Activated CD8-positive, alpha-beta T cell treated with anti-CD3 and anti-CD28 coated beads for 36 hours (primary cell): ENCODE results near the gene UQCC2. TPM values are rescaled to one million over a fixed set of nuclear protein-coding genes. Genes with fewer than 3 reads are reported as not detected.

Experiments
- ATAC-seq: fragments of 200-7000 bp; cut with Tn5 transposase; one replicate; pipeline ENCODE4 v1.10.0; 2021; ENCODE audit warnings: mild to moderate bottlenecking, moderate library complexity
- CTCF ChIA-PET: fragments of 350-600 bp; sonication (Branson Sonifier 250); formaldehyde crosslinking; loops from one replicate; lab custom pipeline; 2021; ENCODE audit warnings: antibody characterized with exemption; lab: Charles Lee
- POLR2A ChIA-PET: fragments of 350-600 bp; sonication (Branson Sonifier 250); formaldehyde crosslinking; loops from one replicate; lab custom pipeline; 2021; ENCODE audit warnings: antibody characterized with exemption; lab: Charles Lee
- DNase-seq: peaks from one replicate; pipeline ENCODE4 v3.0.0-alpha.2; 2020
- H3K27ac Mint-ChIP-seq: one replicate; pipeline ENCODE4 v1.8.0; 2021; ENCODE audit warnings: mild to moderate bottlenecking, mixed read lengths
- H3K27me3 Mint-ChIP-seq: one replicate; pipeline ENCODE4 v1.8.0; 2021; ENCODE audit warnings: mixed read lengths
- H3K36me3 Mint-ChIP-seq: one replicate; pipeline ENCODE4 v1.8.0; 2021; ENCODE audit warnings: low read depth, mixed read lengths
- H3K4me1 Mint-ChIP-seq: one replicate; pipeline ENCODE4 v1.8.0; 2021; ENCODE audit warnings: low read depth, mixed read lengths
- H3K4me3 Mint-ChIP-seq: one replicate; pipeline ENCODE4 v1.8.0; 2021; ENCODE audit warnings: mild to moderate bottlenecking, moderate library complexity, mixed read lengths
- H3K9me3 Mint-ChIP-seq: one replicate; pipeline ENCODE4 v1.8.0; 2021; ENCODE audit warnings: mixed read lengths
- intact Hi-C: fragments of 100-400 bp; cut with micrococcal nuclease; formaldehyde crosslinking; loops from one replicate; pipeline ENCODE4 v1.10.0; 2022
- total RNA-seq, 2 experiments: library from RNA; stranded (reverse); gene quantifications; one replicate each; pipeline ENCODE4 v1.2.3, GENCODE V29; 2021
- TF ChIP-seq, protein P1 (sequence below): fragments of 200-600 bp; IDR thresholded peaks from one replicate; pipeline ENCODE4 v1.8.0; 2022; ENCODE audit warnings: antibody characterized with exemption, mild to moderate bottlenecking

UQCC2 gene
- total RNA-seq, 2 experiments from 2014 or later = 127 to 128 TPM

DNA sequence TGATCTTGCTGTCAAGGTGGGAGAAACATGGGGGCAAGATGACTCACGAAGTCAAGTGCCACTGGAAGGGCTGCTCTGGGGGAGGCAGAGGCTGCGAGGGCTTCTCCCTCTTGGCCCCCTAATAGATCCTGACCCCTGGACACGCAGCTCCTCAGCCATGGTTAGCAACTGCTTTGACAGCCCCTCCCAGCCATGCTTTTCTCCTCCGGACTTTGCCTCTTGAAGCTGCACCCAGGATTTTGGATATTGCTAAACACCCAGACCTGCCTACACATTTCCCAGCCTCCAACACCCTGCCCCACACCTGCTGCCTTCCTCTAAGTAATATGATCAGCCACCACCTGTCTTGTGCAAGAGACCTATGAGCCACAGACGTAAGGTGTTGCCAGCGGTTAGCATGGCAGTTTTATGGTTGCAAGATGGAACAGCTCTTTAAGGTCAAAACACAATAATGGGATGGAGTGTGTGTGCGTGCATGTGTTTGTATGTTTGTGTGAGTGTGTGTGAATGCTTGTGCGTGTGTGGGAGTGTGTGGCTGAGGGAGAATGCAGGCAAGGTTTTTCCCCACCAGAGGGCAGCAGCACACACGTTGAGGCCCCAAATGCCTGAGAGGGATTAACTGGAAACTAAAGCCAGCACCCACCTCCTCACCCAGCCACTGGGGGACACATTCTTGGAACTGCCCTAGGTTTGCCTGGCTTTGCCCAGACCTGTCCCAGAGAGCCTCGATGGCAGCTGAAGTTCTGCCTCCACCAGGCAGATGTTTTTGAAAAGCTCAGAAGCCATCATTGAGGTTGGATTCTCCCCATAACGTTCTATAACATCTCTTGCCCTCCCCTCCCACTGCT is 32.7 kb upstream of the UQCC2 start:
- intact Hi-C loops = no loop called here
- Mint-ChIP-seq H3K4me1 (peaks cover 2% of the 10 kb centered on the region), H3K27me3 (peaks cover 5% of the 10 kb centered on the region), H3K4me3 (no peak overlapping the region), H3K27ac (no peak overlapping the region), H3K9me3 (no peaks in the 10 kb centered on the region), H3K36me3 (no peaks in the 10 kb centered on the region)
- ChIA-PET POLR2A (interaction anchor here (1.2 kb wide), 1 partner anchor 33 kb away, joined by 3 read pairs; the partner anchor contains the start of gene UQCC2), CTCF (interaction anchor here (0.6 to 9.9 kb wide), 34 partner anchors 9 to 411 kb away, joined by 3 to 87 read pairs (median 4); partner anchors contain the start of gene UQCC2)
- ATAC-seq (peak; percentile 87), DNase-seq (peak; percentile 87)
- TF ChIP-seq, protein P1, sequence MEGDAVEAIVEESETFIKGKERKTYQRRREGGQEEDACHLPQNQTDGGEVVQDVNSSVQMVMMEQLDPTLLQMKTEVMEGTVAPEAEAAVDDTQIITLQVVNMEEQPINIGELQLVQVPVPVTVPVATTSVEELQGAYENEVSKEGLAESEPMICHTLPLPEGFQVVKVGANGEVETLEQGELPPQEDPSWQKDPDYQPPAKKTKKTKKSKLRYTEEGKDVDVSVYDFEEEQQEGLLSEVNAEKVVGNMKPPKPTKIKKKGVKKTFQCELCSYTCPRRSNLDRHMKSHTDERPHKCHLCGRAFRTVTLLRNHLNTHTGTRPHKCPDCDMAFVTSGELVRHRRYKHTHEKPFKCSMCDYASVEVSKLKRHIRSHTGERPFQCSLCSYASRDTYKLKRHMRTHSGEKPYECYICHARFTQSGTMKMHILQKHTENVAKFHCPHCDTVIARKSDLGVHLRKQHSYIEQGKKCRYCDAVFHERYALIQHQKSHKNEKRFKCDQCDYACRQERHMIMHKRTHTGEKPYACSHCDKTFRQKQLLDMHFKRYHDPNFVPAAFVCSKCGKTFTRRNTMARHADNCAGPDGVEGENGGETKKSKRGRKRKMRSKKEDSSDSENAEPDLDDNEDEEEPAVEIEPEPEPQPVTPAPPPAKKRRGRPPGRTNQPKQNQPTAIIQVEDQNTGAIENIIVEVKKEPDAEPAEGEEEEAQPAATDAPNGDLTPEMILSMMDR = peak; percentile 84

DNA sequence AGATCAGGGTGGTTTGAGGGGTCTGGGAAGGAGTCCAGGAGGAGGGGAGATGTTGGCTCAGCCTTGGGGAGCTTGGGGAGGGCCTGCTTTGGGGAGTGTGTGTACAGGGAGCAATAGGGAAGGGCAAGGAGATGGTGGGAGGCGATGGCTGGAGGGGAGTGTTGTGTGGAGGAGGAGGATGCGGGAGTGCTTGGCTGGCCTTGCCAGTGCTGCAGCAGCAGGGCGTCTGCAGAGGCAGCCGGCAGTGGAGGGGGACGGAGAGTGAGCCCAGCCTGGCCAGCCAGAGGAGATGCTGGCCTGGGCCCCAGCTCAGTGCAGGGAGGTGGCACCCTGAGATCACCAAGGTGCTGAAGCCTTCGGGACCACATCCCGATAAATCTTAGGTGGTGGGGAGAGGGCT is 31.3 kb upstream of the UQCC2 start:
- Mint-ChIP-seq H3K4me1 (peaks cover 2% of the 10 kb centered on the region), H3K36me3 (no peaks in the 10 kb centered on the region), H3K27me3 (peaks cover 5% of the 10 kb centered on the region), H3K27ac (no peak overlapping the region), H3K4me3 (no peak overlapping the region), H3K9me3 (no peaks in the 10 kb centered on the region)
- intact Hi-C loops = no loop called here
- DNase-seq (no peak), ATAC-seq (no peak)
- CTCF ChIA-PET = interaction anchor here (1.2 to 9.9 kb wide), 10 partner anchors 8 to 413 kb away, joined by 4 to 87 read pairs (median 8); partner anchors contain the start of gene UQCC2
- TF ChIP-seq, protein P1 = no peak
- POLR2A ChIA-PET = interaction anchor here (1.2 to 1.3 kb wide), 2 partner anchors 30 to 32 kb away, joined by 3 read pairs; partner anchors contain the start of gene UQCC2

DNA sequence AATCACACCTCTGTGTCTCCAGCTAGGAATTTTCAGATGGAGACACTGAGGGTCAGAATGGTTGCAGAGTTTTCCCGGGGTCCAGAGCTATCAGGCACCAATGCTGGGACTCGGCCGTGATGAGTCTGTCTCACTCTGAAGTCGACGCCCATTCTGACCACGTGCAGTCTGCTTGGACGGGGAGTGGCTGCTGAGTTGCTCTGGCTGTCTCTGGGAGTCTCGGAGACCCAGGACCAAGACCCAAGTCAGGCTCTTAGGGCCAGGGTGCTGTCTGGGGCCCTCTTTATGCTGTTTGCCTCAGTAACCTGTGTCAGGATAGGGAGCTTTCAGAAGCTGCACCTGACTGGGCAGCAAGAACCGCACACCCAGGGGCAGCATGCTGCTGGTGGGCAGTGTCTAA is 30.6 kb upstream of the UQCC2 start:
- no peak overlapping the region for H3K27ac Mint-ChIP-seq
- peaks cover 5% of the 10 kb centered on the region for H3K27me3 Mint-ChIP-seq
- CTCF ChIA-PET = interaction anchor here (1.3 to 9.9 kb wide), 3 partner anchors 19 to 31 kb away, joined by 3 to 87 read pairs (median 20); partner anchors contain the start of gene UQCC2
- H3K4me3 Mint-ChIP-seq = no peak overlapping the region
- no peak for ATAC-seq
- intact Hi-C loops = no loop called here
- DNase-seq = no peak
- TF ChIP-seq, protein P1 = no peak
- H3K9me3 Mint-ChIP-seq = no peaks in the 10 kb centered on the region
- H3K36me3 Mint-ChIP-seq = no peaks in the 10 kb centered on the region
- H3K4me1 Mint-ChIP-seq = peaks cover 2% of the 10 kb centered on the region
- POLR2A ChIA-PET = interaction anchor here (1.3 kb wide), 1 partner anchor 31 kb away, joined by 3 read pairs; no protein-coding TSS in a partner anchor

DNA sequence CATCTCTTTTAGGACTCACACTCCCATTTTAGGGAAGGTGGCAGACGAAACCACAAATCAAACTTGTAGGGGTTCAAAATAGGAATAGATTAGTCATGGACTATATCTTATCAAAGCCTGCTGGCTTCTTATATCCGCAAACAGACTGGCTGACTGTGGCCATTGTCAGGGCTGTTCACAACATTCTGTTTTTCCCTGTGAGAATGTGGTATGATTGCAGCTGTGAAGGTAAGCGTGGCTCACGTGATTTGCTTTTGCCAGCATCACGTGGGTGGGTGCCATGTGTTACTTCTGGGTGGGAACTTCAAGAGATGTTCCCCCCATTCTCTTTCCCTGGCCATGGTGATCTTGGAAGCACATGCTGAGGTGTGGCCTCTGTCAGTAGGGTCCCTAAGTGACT is 29.3 kb upstream of the UQCC2 start:
- Mint-ChIP-seq H3K9me3 (no peaks in the 10 kb centered on the region), H3K4me3 (no peak overlapping the region), H3K36me3 (no peaks in the 10 kb centered on the region), H3K27me3 (peaks cover 5% of the 10 kb centered on the region), H3K4me1 (peaks cover 2% of the 10 kb centered on the region), H3K27ac (no peak overlapping the region)
- intact Hi-C loops = no loop called here
- ChIA-PET CTCF (interaction anchor here (1.3 to 9.9 kb wide), 3 partner anchors 18 to 115 kb away, joined by 3 to 87 read pairs (median 3); no protein-coding TSS in a partner anchor), POLR2A (no interaction called here)
- TF ChIP-seq, protein P1 = no peak
- DNase-seq = no peak
- ATAC-seq = no peak
